NT2/D1 (cell line): Measurements from ENCODE around the gene SPSB3.

Source experiments
- SUZ12 ChIP-seq: IDR thresholded peaks from 2 replicates; pipeline ENCODE4 v1.6.1; 2011; ENCODE audit not compliant: insufficient read length, insufficient read depth; ENCODE audit errors: extremely low read depth
- YY1 ChIP-seq: IDR thresholded peaks from 2 replicates; pipeline ENCODE4 v1.6.1; 2011; ENCODE audit not compliant: insufficient read length, insufficient read depth
- ZNF274 ChIP-seq: IDR thresholded peaks from 2 replicates; pipeline ENCODE4 v1.6.1; 2011; ENCODE audit warnings: mild to moderate bottlenecking, low read depth, low read length

DNA sequence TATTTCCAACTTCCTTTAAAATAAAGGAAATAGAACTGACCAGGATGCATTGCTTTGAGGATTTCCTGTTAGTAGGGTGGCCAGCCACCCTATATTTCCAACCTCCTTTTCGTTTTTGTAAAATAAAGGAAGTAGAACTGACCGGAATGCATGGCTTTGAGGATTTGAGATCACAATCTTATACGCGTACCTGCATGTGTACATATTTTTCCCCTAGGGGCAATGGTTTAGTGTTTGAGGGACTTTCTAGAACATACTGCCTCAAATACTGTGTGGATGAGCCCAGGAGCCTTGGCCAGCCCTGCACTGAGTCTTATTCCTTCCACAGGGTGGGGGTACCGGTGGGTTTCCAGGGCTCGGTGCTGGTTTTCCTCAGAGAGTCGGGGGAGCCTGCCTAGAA, 50.8 kb downstream of the SPSB3 start:
- TF ChIP-seq YY1 (no peak), SUZ12 (no peak), ZNF274 (no peak)
